HEK293 (cell line): ENCODE data around the gene MRPL14.

Experiments
- CTCF ChIA-PET: fragments of 350-600 bp; formaldehyde crosslinking; extraction: SDS; loops from one replicate; lab custom pipeline; 2021; ENCODE audit warnings: antibody characterized with exemption; lab: Yijun Ruan, JAX
- POLR2A ChIA-PET: fragments of 300-600 bp; formaldehyde crosslinking; extraction: SDS; loops from one replicate; lab custom pipeline; 2020; ENCODE audit warnings: antibody characterized with exemption, inconsistent platforms; lab: Yijun Ruan, JAX
- H3K27ac ChIP-seq: fragments of 200-500 bp; sonication (Bioruptor generic); 2 replicates; pipeline ENCODE4 v1.5.1; 2014; ENCODE audit warnings: low read depth, low read length, control low read depth, inconsistent platforms; ENCODE audit errors: extremely low read depth
- H3K36me3 ChIP-seq, 2 experiments: fragments of 200-500 bp in 1 of 2; sonication (Bioruptor generic) in 1 of 2; 1 replicate in 1 of 2; 2 replicates in 1 of 2; pipeline ENCODE4 v1.5.1; 2014 to 2017; ENCODE audit warnings: inconsistent platforms in 2 of 2, low read length in 2 of 2; ENCODE audit not compliant: control insufficient read depth in 2 of 2, insufficient read depth in 1 of 2
- H3K4me1 ChIP-seq: fragments of 200-500 bp; sonication (Bioruptor generic); 2 replicates; pipeline ENCODE4 v1.5.1; 2014; ENCODE audit warnings: mild to moderate bottlenecking, low read length, inconsistent platforms; ENCODE audit not compliant: control insufficient read depth, insufficient read depth
- H3K4me3 ChIP-seq: 2 replicates; pipeline ENCODE4 v1.5.1; 2011; ENCODE audit warnings: low read depth, mild to moderate bottlenecking, control low read depth, low read length, moderate library complexity
- H3K9me3 ChIP-seq: fragments of 200-500 bp; sonication (Bioruptor generic); 2 replicates; pipeline ENCODE4 v1.5.1; 2014; ENCODE audit warnings: low read depth, low read length, inconsistent platforms; ENCODE audit not compliant: control insufficient read depth, insufficient read depth
- GLIS2 ChIP-seq: fragments of 450-650 bp; formaldehyde crosslinking; IDR thresholded peaks from 2 replicates; pipeline ENCODE4 v1.5.1; 2016; ENCODE audit warnings: missing biosample characterization, missing genetic modification characterization
- KLF9 ChIP-seq: fragments of 450-650 bp; formaldehyde crosslinking; IDR thresholded peaks from 2 replicates; pipeline ENCODE4 v1.5.1; 2016; ENCODE audit warnings: missing biosample characterization, missing genetic modification characterization, low read depth
- PBX3 ChIP-seq: sonication (generic); formaldehyde crosslinking; IDR thresholded peaks from 2 replicates; pipeline ENCODE4 v1.8.1; 2022; ENCODE audit warnings: mild to moderate bottlenecking, moderate library complexity, missing genetic modification reagents
- PRDM1 ChIP-seq: fragments of 450-650 bp; formaldehyde crosslinking; IDR thresholded peaks from 2 replicates; pipeline ENCODE4; 2016; ENCODE audit warnings: missing biosample characterization, missing genetic modification characterization
- REST ChIP-seq: fragments of 450-650 bp; formaldehyde crosslinking; IDR thresholded peaks from 2 replicates; pipeline ENCODE4 v1.5.1; 2016; ENCODE audit warnings: missing biosample characterization, missing genetic modification characterization
- SCRT1 ChIP-seq: fragments of 450-650 bp; formaldehyde crosslinking; IDR thresholded peaks from 2 replicates; pipeline ENCODE4 v1.5.1; 2016; ENCODE audit warnings: missing biosample characterization, missing genetic modification characterization, borderline replicate concordance
- YY1 ChIP-seq: fragments of 450-650 bp; formaldehyde crosslinking; IDR thresholded peaks from 2 replicates; pipeline ENCODE4 v1.5.1; 2018; ENCODE audit warnings: missing biosample characterization, missing genetic modification characterization
- ZFP37 ChIP-seq: fragments of 450-650 bp; formaldehyde crosslinking; IDR thresholded peaks from 2 replicates; pipeline ENCODE4 v1.5.1; 2016; ENCODE audit warnings: missing biosample characterization, missing genetic modification characterization
- ZFP41 ChIP-seq: fragments of 450-650 bp; formaldehyde crosslinking; IDR thresholded peaks from 2 replicates; pipeline ENCODE4 v1.5.1; 2016; ENCODE audit warnings: missing biosample characterization, missing genetic modification characterization, borderline replicate concordance
- ZNF23 ChIP-seq: fragments of 450-650 bp; formaldehyde crosslinking; IDR thresholded peaks from 2 replicates; pipeline ENCODE4 v1.5.1; 2016; ENCODE audit warnings: missing biosample characterization, missing genetic modification characterization, borderline replicate concordance
- ZNF266 ChIP-seq: fragments of 450-650 bp; formaldehyde crosslinking; IDR thresholded peaks from 2 replicates; pipeline ENCODE4 v1.5.1; 2016; ENCODE audit warnings: missing biosample characterization, missing genetic modification characterization, low read depth
- ZNF280C ChIP-seq: fragments of 450-650 bp; formaldehyde crosslinking; IDR thresholded peaks from 2 replicates; pipeline ENCODE4 v1.5.1; 2016; ENCODE audit warnings: missing biosample characterization, missing genetic modification characterization
- ZNF473 ChIP-seq: fragments of 450-650 bp; formaldehyde crosslinking; IDR thresholded peaks from 2 replicates; pipeline ENCODE4 v1.5.1; 2017; ENCODE audit warnings: missing biosample characterization, missing genetic modification characterization
- ZNF510 ChIP-seq: fragments of 450-650 bp; formaldehyde crosslinking; IDR thresholded peaks from 2 replicates; pipeline ENCODE4 v1.5.1; 2018; ENCODE audit warnings: mild to moderate bottlenecking, missing genetic modification characterization, missing biosample characterization; ENCODE audit not compliant: insufficient replicate concordance
- ZNF629 ChIP-seq: fragments of 450-650 bp; formaldehyde crosslinking; IDR thresholded peaks from 2 replicates; pipeline ENCODE4 v1.5.1; 2017; ENCODE audit warnings: missing biosample characterization, missing genetic modification characterization
- ZNF639 ChIP-seq: fragments of 450-650 bp; formaldehyde crosslinking; IDR thresholded peaks from 2 replicates; pipeline ENCODE4 v1.5.1; 2016; ENCODE audit warnings: missing biosample characterization, missing genetic modification characterization
- ZNF658 ChIP-seq: fragments of 450-650 bp; formaldehyde crosslinking; IDR thresholded peaks from 2 replicates; pipeline ENCODE4; 2016; ENCODE audit warnings: missing biosample characterization, missing genetic modification characterization
- ZNF704 ChIP-seq: fragments of 450-650 bp; formaldehyde crosslinking; IDR thresholded peaks from 2 replicates; pipeline ENCODE4 v1.5.1; 2016; ENCODE audit warnings: missing biosample characterization, missing genetic modification characterization
- ZNF747 ChIP-seq: fragments of 450-650 bp; formaldehyde crosslinking; IDR thresholded peaks from 2 replicates; pipeline ENCODE4 v1.5.1; 2016; ENCODE audit warnings: missing biosample characterization, missing genetic modification characterization
- ZSCAN5A ChIP-seq: fragments of 450-650 bp; formaldehyde crosslinking; IDR thresholded peaks from 2 replicates; pipeline ENCODE4 v1.5.1; 2016; ENCODE audit warnings: missing biosample characterization, missing genetic modification characterization

MRPL14 gene

GRCh38 chr6:44166116-44166515 is 38.9 kb upstream of the MRPL14 start:
- no peak overlapping the region for H3K27ac ChIP-seq
- TF ChIP-seq PRDM1 (tag by site-specific recombination), result no peak
- no peak for TF ChIP-seq REST (tag by site-specific recombination)
- no peak for TF ChIP-seq ZNF23
- no peak for TF ChIP-seq YY1 (tag by site-specific recombination)
- no peak for TF ChIP-seq KLF9 (tag by site-specific recombination)
- CTCF ChIA-PET, result interaction anchor here (0.9 to 1.4 kb wide), 3 partner anchors 68 to 102 kb away, joined by 3 to 8 read pairs (median 4); no protein-coding TSS in a partner anchor

GRCh38 chr6:44162876-44163625 is 35.8 kb upstream of the MRPL14 start:
- ChIA-PET POLR2A (interaction anchor here (0.9 kb wide), 1 partner anchor 84 kb away, joined by 3 read pairs; the partner anchor contains the start of gene HSP90AB1), CTCF (interaction anchor here (0.5 to 5.0 kb wide), 11 partner anchors 9 to 517 kb away, joined by 3 to 36 read pairs (median 3); no protein-coding TSS in a partner anchor)
- Histone ChIP-seq H3K9me3 (no peaks in the 10 kb centered on the region), H3K27ac (no peak overlapping the region), H3K4me1 (peaks cover 5% of the 10 kb centered on the region; the same call in 1 of the 2 replicates), H3K36me3 (no peaks in the 10 kb centered on the region), H3K4me3 (no peak overlapping the region)
- no peak for TF ChIP-seq ZNF658 (tag by site-specific recombination)
- TF ChIP-seq ZNF629, result no peak
- no peak for TF ChIP-seq ZNF510 (tag by site-specific recombination)
- TF ChIP-seq GLIS2 (tag by site-specific recombination), result no peak
- TF ChIP-seq ZNF280C (tag by site-specific recombination), result no peak
- no peak for TF ChIP-seq ZSCAN5A (tag by site-specific recombination)
- no peak for TF ChIP-seq ZNF639
- TF ChIP-seq ZNF704, result no peak
- TF ChIP-seq PBX3 (CRISPR knock-in tag), result no peak
- TF ChIP-seq ZFP37 (tag by site-specific recombination), result no peak
- no peak for TF ChIP-seq ZNF747
- TF ChIP-seq ZNF473 (tag by site-specific recombination), result no peak
- TF ChIP-seq ZFP41 (tag by site-specific recombination), result no peak
- TF ChIP-seq ZNF266 (tag by site-specific recombination), result no peak
- no peak for TF ChIP-seq SCRT1 (tag by site-specific recombination)

More at GRCh38 chr6:44166116-44166515, 38.9 kb upstream of the MRPL14 start:
- Histone ChIP-seq H3K36me3 (no peaks in the 10 kb centered on the region), H3K4me1 (peaks cover 5% of the 10 kb centered on the region; the same call in 1 of the 2 replicates), H3K9me3 (no peaks in the 10 kb centered on the region), H3K4me3 (no peak overlapping the region)
- POLR2A ChIA-PET, result interaction anchor here (1.7 kb wide), 1 partner anchor 81 kb away, joined by 5 read pairs; the partner anchor contains the start of gene HSP90AB1
